Inflammatory macrophage (primary cell): ENCODE measurements around the gene GNB4.

Experiments used
- DNase-seq, 2 donors: peaks; one replicate each; pipeline ENCODE4 v3.0.0-alpha.2; 2020 to 2022

The GNB4 gene

GRCh38 chr3:179432451-179432850 is 18.8 kb downstream of the GNB4 start:
- DNase-seq = no peak

GRCh38 chr3:179432021-179432420 is 19.2 kb downstream of the GNB4 start:
- peak; percentile 82 to 90 for DNase-seq

GRCh38 chr3:179430277-179430870 is 20.9 kb downstream of the GNB4 start:
- DNase-seq = no peak

- DNase-seq = no peak
These were observed 22.3 kb downstream of the GNB4 start for GRCh38 chr3:179428876-179429548.

GRCh38 chr3:179425075-179425474 is 26.2 kb downstream of the GNB4 start:
- DNase-seq = no peak

GRCh38 chr3:179421500-179421899 is 29.8 kb downstream of the GNB4 start:
- peak; percentile 39 to 50 for DNase-seq

- DNase-seq = no peak
These were observed 32.7 kb downstream of the GNB4 start for GRCh38 chr3:179418610-179419009.

GRCh38 chr3:179416681-179417080 is 34.6 kb downstream of the GNB4 start:
- no peak for DNase-seq

- no peak for DNase-seq
These were observed 35.9 kb downstream of the GNB4 start for GRCh38 chr3:179415377-179415776.

GRCh38 chr3:179414804-179415203 is 36.5 kb downstream of the GNB4 start:
- DNase-seq = no peak

- DNase-seq = no peak
These were observed 40.3 kb downstream of the GNB4 start for GRCh38 chr3:179410999-179411398.

GRCh38 chr3:179410331-179410730 is 40.9 kb downstream of the GNB4 start:
- DNase-seq = no peak

GRCh38 chr3:179404307-179404706 is 47.0 kb downstream of the GNB4 start:
- no peak for DNase-seq

GRCh38 chr3:179402963-179403362 is 48.3 kb downstream of the GNB4 start:
- DNase-seq = no peak

- DNase-seq = no peak
These were observed 49.7 kb downstream of the GNB4 start for GRCh38 chr3:179401561-179401960.

GRCh38 chr3:179398574-179399231 is 52.6 kb downstream of the GNB4 start:
- no peak for DNase-seq

- no peak for DNase-seq
These were observed 59.4 kb downstream of the GNB4 start for GRCh38 chr3:179391906-179392305.

GRCh38 chr3:179376474-179376873 is 74.8 kb downstream of the GNB4 start:
- DNase-seq = no peak

- no peak for DNase-seq
These were observed 75.9 kb downstream of the GNB4 start for GRCh38 chr3:179375091-179375999.

- no peak for DNase-seq
These were observed 77.3 kb downstream of the GNB4 start for GRCh38 chr3:179373938-179374337.

- DNase-seq = no peak
These were observed 81.6 kb downstream of the GNB4 start for GRCh38 chr3:179369621-179370020.

- no peak for DNase-seq
These were observed 87.9 kb downstream of the GNB4 start for GRCh38 chr3:179363332-179363731.

GRCh38 chr3:179355996-179356395 is 95.3 kb downstream of the GNB4 start:
- DNase-seq = no peak
